GM13976 (cell line): ENCODE results near the gene C5orf47.

ENCODE experiments used
- DNase-seq: peaks from one replicate; pipeline ENCODE4 v3.0.0; 2012; ENCODE audit warnings: low spot score
- CTCF ChIP-seq: IDR thresholded peaks from 2 replicates; pipeline ENCODE4 v1.5.1; 2012; ENCODE audit warnings: borderline replicate concordance, mild to moderate bottlenecking; ENCODE audit not compliant: insufficient read depth; ENCODE audit errors: extremely low read depth, missing control alignments, control extremely low read depth
- in situ Hi-C: fragments of 300-500 bp; cut with MboI; formaldehyde crosslinking; loops from one replicate; pipeline ENCODE4 v1.12.0; 2022; ENCODE audit warnings: low sequenced_read_pairs, mixed read lengths, inconsistent platforms; ENCODE audit not compliant: unreplicated experiment

C5orf47 gene

GRCh38 chr5:173974688-173975239 is 14.2 kb upstream of the C5orf47 start:
- in situ Hi-C loops = no loop called here
- DNase-seq = no peak
- TF ChIP-seq CTCF = no peak

GRCh38 chr5:173981185-173981761 is 7.7 kb upstream of the C5orf47 start:
- TF ChIP-seq CTCF = no peak
- no peak for DNase-seq
- in situ Hi-C loops = no loop called here

GRCh38 chr5:173984218-173984617 is 4.8 kb upstream of the C5orf47 start:
- no peak for TF ChIP-seq CTCF
- in situ Hi-C loops = no loop called here
- DNase-seq = no peak

- in situ Hi-C loops = no loop called here
- TF ChIP-seq CTCF = no peak
- no peak for DNase-seq
These were observed 587 bp downstream of the C5orf47 start for GRCh38 chr5:173989432-173990082.

- TF ChIP-seq CTCF = no peak
- in situ Hi-C loops = no loop called here
These were observed 8.4 kb downstream of the C5orf47 start for GRCh38 chr5:173997331-173997730.

GRCh38 chr5:173998531-173998930 is 9.6 kb downstream of the C5orf47 start:
- DNase-seq = no peak
- in situ Hi-C loops = no loop called here
- no peak for TF ChIP-seq CTCF

More at GRCh38 chr5:173997331-173997730, 8.4 kb downstream of the C5orf47 start:
- no peak for DNase-seq
